T-helper 2 cell treated with Interferon-gamma antibody and Interleukin-4, amounts not matched to agents 100 ng/mL and 5 ng/mL, for 36 hours (primary cell): ENCODE measurements around the gene JARID2. TPM values are rescaled to one million over a fixed set of nuclear protein-coding genes. Genes with fewer than 3 reads are reported as not detected.
"Not testable (repeated sequence)": the region's sequence is repeated elsewhere in the genome, so short reads cannot be mapped to it uniquely, and the experiment has no call there.

Experiments
- intact Hi-C: fragments of 100-400 bp; cut with micrococcal nuclease; formaldehyde crosslinking; loops from one replicate; pipeline ENCODE4 v1.15.1; 2023
- total RNA-seq: library from RNA; stranded (reverse); gene quantifications from 2 replicates; pipeline ENCODE4 v1.2.3, GENCODE V29; 2022

The JARID2 gene
- total RNA-seq, 1 donor from 2014 or later, result 32.0 TPM

GRCh38 chr6:15305909-15306308 is 60.0 kb downstream of the JARID2 start:
- intact Hi-C loops, result loop anchor here (5.0 kb wide), 1 partner anchor 91 kb away; no protein-coding TSS in a partner anchor

GRCh38 chr6:15308435-15309213 is 62.8 kb downstream of the JARID2 start:
- intact Hi-C loops, result loop anchor here (5.0 kb wide), 1 partner anchor 89 kb away; no protein-coding TSS in a partner anchor

GRCh38 chr6:15309611-15310283 is 63.9 kb downstream of the JARID2 start:
- intact Hi-C loops, result loop anchor here (5.0 kb wide), 1 partner anchor 88 kb away; no protein-coding TSS in a partner anchor

GRCh38 chr6:15310680-15311079 is 64.8 kb downstream of the JARID2 start:
- intact Hi-C loops, result no loop called here

- intact Hi-C loops, result loop anchor here (2.0 kb wide), 1 partner anchor 14 kb away; no protein-coding TSS in a partner anchor
These were observed 66.6 kb downstream of the JARID2 start for GRCh38 chr6:15312500-15312899.

GRCh38 chr6:15313367-15313766 is 67.5 kb downstream of the JARID2 start:
- intact Hi-C loops, result loop anchor here (2.0 kb wide), 1 partner anchor 13 kb away; no protein-coding TSS in a partner anchor

- intact Hi-C loops, result no loop called here
These were observed 70.9 kb downstream of the JARID2 start for GRCh38 chr6:15316754-15317153.

GRCh38 chr6:15317251-15317650 is 71.4 kb downstream of the JARID2 start:
- intact Hi-C loops, result no loop called here

GRCh38 chr6:15317934-15318902 is 72.3 kb downstream of the JARID2 start:
- intact Hi-C loops, result no loop called here

GRCh38 chr6:15319677-15320076 is 73.8 kb downstream of the JARID2 start:
- intact Hi-C loops, result no loop called here

- intact Hi-C loops, result no loop called here
These were observed 74.8 kb downstream of the JARID2 start for GRCh38 chr6:15320693-15321092.

GRCh38 chr6:15322184-15322583 is 76.3 kb downstream of the JARID2 start:
- intact Hi-C loops, result no loop called here

- intact Hi-C loops, result no loop called here
These were observed 77.1 kb downstream of the JARID2 start for GRCh38 chr6:15322781-15323536.

- intact Hi-C loops, result not testable (repeated sequence)
These were observed 77.7 kb downstream of the JARID2 start for GRCh38 chr6:15323611-15324010.

- intact Hi-C loops, result no loop called here
These were observed 78.6 kb downstream of the JARID2 start for GRCh38 chr6:15324427-15324985.

GRCh38 chr6:15325540-15325955 is 79.7 kb downstream of the JARID2 start:
- intact Hi-C loops, result no loop called here

GRCh38 chr6:15326067-15326614 is 80.3 kb downstream of the JARID2 start:
- intact Hi-C loops, result loop anchor here (2.0 kb wide), 1 partner anchor 13 kb away; no protein-coding TSS in a partner anchor

GRCh38 chr6:15327271-15327670 is 81.4 kb downstream of the JARID2 start:
- intact Hi-C loops, result loop anchor here (1.0 to 2.0 kb wide), 2 partner anchors 14 to 114 kb away; no protein-coding TSS in a partner anchor

GRCh38 chr6:15329197-15329671 is 83.4 kb downstream of the JARID2 start:
- intact Hi-C loops, result no loop called here
